Measurements from ENCODE around the gene SEZ6L. TPM values are rescaled to one million over a fixed set of nuclear protein-coding genes. Genes with fewer than 3 reads are reported as not detected.

Gene SEZ6L
- total RNA-seq, 1 experiment from 2014 or later: not detected

DNA sequence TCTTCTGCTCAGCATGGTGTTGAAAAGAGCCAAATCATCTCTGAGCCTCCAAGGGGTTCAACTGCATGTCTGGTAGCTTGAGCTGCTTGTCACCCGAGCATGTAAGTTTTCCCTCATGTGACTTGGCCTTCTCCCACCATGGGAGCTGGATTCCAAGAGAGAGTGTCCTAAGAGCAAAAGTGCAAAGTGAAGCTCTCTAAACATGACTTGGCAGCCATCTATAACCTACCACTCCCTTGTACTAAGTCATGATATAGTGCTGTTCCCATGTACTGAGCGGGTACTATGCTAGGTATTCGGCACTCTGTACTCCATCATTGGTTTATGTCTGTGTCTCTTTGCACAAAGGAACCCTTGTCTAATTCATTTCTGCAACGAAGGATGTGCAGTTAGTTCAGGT is 19.1 kb downstream of the SEZ6L start:
- DNase-seq (ENCODE audit: low read depth, low spot score) (no peak), ATAC-seq (no peak)
- intact Hi-C loops (cut with micrococcal nuclease): no loop called here
- Histone ChIP-seq H3K9me2 (ENCODE audit: insufficient read depth) (no peaks in the 10 kb centered on the region), H3K4me1 (ENCODE audit: control insufficient read depth in 1 of 2, insufficient read depth in 2 of 2, low read length in 2 of 2) (no peaks in the 10 kb centered on the region), H2AFZ (ENCODE audit: low read depth, low read length, poor library complexity, severe bottlenecking) (no peak overlapping the region), H3K9ac (ENCODE audit: low read length) (no peak overlapping the region), H3K9me3 (ENCODE audit: control insufficient read depth in 1 of 2, insufficient read depth in 1 of 2, low read depth in 1 of 2, low read length in 2 of 2) (no peaks in the 10 kb centered on the region), H3K79me2 (ENCODE audit: insufficient read depth, low read length) (no peaks in the 10 kb centered on the region), H3K27ac (ENCODE audit: low read depth, low read length) (no peak overlapping the region), H3K4me3 (replicated peaks in 1 of 2; ENCODE audit: low read depth in 1 of 2, low read length in 2 of 2) (no peak overlapping the region), H4K20me1 (ENCODE audit: insufficient read depth) (no peaks in the 10 kb centered on the region), H3K27me3 (ENCODE audit: insufficient read depth, low read length) (peaks cover 13% of the 10 kb centered on the region; the same call in 1 of the 2 replicates), H3K36me3 (ENCODE audit: control insufficient read depth in 1 of 2, insufficient read depth in 2 of 2, low read length in 2 of 2) (no peaks in the 10 kb centered on the region), H3K4me2 (ENCODE audit: low read length) (no peak overlapping the region)
- BruUV-seq (replicated peaks): no TSS peak
- CTCF ChIA-PET: interaction anchor here (0.9 kb wide), 1 partner anchor 16 kb away, joined by 3 read pairs; no protein-coding TSS in a partner anchor
- POLR2A ChIA-PET: no interaction called here
- TF ChIP-seq TCF7L2 (IDR thresholded peaks at IDR 0.05; ENCODE audit: borderline replicate concordance, extremely low read depth, insufficient read depth, insufficient read length) (no peak), ELF1 (IDR thresholded peaks at IDR 0.05; ENCODE audit: borderline replicate concordance, low read depth) (no peak), CEBPB (IDR thresholded peaks at IDR 0.05; ENCODE audit: low read depth) (no peak), SRF (IDR thresholded peaks at IDR 0.05; ENCODE audit: low read depth) (no peak), FOSL1 (IDR thresholded peaks at IDR 0.05; ENCODE audit: low read depth) (no peak), JUND (IDR thresholded peaks at IDR 0.05) (no peak), EZH2phosphoT487 (IDR thresholded peaks at IDR 0.05; ENCODE audit: borderline replicate concordance) (no peak), EZH2 (IDR thresholded peaks at IDR 0.05) (no peak), EGR1 (IDR thresholded peaks at IDR 0.05; ENCODE audit: low read depth) (no peak), POLR2A (IDR thresholded peaks at IDR 0.05; ENCODE audit: borderline replicate concordance, extremely low read depth, insufficient read depth, insufficient read length) (no peak), SP1 (IDR thresholded peaks at IDR 0.05; ENCODE audit: low read depth) (no peak), CBX3 (IDR thresholded peaks at IDR 0.05; ENCODE audit: low read depth) (no peak), SIN3A (IDR thresholded peaks at IDR 0.05; ENCODE audit: low read depth) (no peak), ZFX (IDR thresholded peaks at IDR 0.05) (no peak), RAD21 (IDR thresholded peaks at IDR 0.05; ENCODE audit: low read depth) (no peak)
- TF ChIP-seq, protein P1, sequence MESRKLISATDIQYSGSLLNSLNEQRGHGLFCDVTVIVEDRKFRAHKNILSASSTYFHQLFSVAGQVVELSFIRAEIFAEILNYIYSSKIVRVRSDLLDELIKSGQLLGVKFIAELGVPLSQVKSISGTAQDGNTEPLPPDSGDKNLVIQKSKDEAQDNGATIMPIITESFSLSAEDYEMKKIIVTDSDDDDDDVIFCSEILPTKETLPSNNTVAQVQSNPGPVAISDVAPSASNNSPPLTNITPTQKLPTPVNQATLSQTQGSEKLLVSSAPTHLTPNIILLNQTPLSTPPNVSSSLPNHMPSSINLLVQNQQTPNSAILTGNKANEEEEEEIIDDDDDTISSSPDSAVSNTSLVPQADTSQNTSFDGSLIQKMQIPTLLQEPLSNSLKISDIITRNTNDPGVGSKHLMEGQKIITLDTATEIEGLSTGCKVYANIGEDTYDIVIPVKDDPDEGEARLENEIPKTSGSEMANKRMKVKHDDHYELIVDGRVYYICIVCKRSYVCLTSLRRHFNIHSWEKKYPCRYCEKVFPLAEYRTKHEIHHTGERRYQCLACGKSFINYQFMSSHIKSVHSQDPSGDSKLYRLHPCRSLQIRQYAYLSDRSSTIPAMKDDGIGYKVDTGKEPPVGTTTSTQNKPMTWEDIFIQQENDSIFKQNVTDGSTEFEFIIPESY (IDR thresholded peaks at IDR 0.05; ENCODE audit: extremely low read depth, insufficient replicate concordance, low read length): no peak
- TF ChIP-seq, protein P2, sequence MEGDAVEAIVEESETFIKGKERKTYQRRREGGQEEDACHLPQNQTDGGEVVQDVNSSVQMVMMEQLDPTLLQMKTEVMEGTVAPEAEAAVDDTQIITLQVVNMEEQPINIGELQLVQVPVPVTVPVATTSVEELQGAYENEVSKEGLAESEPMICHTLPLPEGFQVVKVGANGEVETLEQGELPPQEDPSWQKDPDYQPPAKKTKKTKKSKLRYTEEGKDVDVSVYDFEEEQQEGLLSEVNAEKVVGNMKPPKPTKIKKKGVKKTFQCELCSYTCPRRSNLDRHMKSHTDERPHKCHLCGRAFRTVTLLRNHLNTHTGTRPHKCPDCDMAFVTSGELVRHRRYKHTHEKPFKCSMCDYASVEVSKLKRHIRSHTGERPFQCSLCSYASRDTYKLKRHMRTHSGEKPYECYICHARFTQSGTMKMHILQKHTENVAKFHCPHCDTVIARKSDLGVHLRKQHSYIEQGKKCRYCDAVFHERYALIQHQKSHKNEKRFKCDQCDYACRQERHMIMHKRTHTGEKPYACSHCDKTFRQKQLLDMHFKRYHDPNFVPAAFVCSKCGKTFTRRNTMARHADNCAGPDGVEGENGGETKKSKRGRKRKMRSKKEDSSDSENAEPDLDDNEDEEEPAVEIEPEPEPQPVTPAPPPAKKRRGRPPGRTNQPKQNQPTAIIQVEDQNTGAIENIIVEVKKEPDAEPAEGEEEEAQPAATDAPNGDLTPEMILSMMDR (IDR thresholded peaks at IDR 0.05 in 2 of 3, conservative IDR thresholded peaks at IDR 0.05 in 1 of 3; ENCODE audit: borderline replicate concordance in 1 of 3, insufficient read depth in 1 of 3, low read depth in 2 of 3, low read length in 2 of 3): no peak
- TF ChIP-seq, protein P3, sequence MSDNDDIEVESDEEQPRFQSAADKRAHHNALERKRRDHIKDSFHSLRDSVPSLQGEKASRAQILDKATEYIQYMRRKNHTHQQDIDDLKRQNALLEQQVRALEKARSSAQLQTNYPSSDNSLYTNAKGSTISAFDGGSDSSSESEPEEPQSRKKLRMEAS (IDR thresholded peaks at IDR 0.05): no peak
- TF ChIP-seq, protein P4, sequence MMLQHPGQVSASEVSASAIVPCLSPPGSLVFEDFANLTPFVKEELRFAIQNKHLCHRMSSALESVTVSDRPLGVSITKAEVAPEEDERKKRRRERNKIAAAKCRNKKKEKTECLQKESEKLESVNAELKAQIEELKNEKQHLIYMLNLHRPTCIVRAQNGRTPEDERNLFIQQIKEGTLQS (IDR thresholded peaks at IDR 0.05): no peak
- TF ChIP-seq, protein P5, sequence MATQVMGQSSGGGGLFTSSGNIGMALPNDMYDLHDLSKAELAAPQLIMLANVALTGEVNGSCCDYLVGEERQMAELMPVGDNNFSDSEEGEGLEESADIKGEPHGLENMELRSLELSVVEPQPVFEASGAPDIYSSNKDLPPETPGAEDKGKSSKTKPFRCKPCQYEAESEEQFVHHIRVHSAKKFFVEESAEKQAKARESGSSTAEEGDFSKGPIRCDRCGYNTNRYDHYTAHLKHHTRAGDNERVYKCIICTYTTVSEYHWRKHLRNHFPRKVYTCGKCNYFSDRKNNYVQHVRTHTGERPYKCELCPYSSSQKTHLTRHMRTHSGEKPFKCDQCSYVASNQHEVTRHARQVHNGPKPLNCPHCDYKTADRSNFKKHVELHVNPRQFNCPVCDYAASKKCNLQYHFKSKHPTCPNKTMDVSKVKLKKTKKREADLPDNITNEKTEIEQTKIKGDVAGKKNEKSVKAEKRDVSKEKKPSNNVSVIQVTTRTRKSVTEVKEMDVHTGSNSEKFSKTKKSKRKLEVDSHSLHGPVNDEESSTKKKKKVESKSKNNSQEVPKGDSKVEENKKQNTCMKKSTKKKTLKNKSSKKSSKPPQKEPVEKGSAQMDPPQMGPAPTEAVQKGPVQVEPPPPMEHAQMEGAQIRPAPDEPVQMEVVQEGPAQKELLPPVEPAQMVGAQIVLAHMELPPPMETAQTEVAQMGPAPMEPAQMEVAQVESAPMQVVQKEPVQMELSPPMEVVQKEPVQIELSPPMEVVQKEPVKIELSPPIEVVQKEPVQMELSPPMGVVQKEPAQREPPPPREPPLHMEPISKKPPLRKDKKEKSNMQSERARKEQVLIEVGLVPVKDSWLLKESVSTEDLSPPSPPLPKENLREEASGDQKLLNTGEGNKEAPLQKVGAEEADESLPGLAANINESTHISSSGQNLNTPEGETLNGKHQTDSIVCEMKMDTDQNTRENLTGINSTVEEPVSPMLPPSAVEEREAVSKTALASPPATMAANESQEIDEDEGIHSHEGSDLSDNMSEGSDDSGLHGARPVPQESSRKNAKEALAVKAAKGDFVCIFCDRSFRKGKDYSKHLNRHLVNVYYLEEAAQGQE (IDR thresholded peaks at IDR 0.05; ENCODE audit: low read depth): no peak
- RAD21 ChIA-PET (ENCODE audit: low non-redundant PET in 1 of 2, low total read pairs in 2 of 2, uncharacterized antibody in 2 of 2, unreplicated experiment in 2 of 2): no interaction called here

All from HCT116 (cell line).